HEK293T (cell line): ENCODE results near the gene GLDN.
"Not testable (repeated sequence)": the region's sequence is repeated elsewhere in the genome, so short reads cannot be mapped to it uniquely, and the experiment has no call there.

Source experiments
- CTCF ChIA-PET: fragments of 350-600 bp; formaldehyde crosslinking; extraction: SDS; loops from one replicate; lab custom pipeline; 2021; ENCODE audit warnings: antibody characterized with exemption, inconsistent platforms; lab: Yijun Ruan, JAX
- POLR2A ChIA-PET: fragments of 350-600 bp; formaldehyde crosslinking; extraction: SDS; loops from one replicate; lab custom pipeline; 2020; ENCODE audit warnings: antibody characterized with exemption, inconsistent platforms; lab: Yijun Ruan, JAX
- DNase-seq: peaks from one replicate; pipeline ENCODE4 v3.0.0; 2012; ENCODE audit warnings: mixed read lengths; ENCODE audit errors: extremely low spot score
- ARNT ChIP-seq: fragments of 450-650 bp; IDR thresholded peaks from 2 replicates; pipeline ENCODE4 v1.6.1; 2017; ENCODE audit warnings: mild to moderate bottlenecking
- BHLHE40 ChIP-seq: fragments of 450-650 bp; IDR thresholded peaks from 2 replicates; pipeline ENCODE4 v1.6.1; 2016; ENCODE audit warnings: mild to moderate bottlenecking, moderate library complexity, borderline replicate concordance
- CTBP1 ChIP-seq: fragments of 450-650 bp; IDR thresholded peaks from 2 replicates; pipeline ENCODE4 v1.6.1; 2016; ENCODE audit warnings: borderline replicate concordance
- ELF4 ChIP-seq: fragments of 450-650 bp; IDR thresholded peaks from 2 replicates; pipeline ENCODE4 v1.6.1; 2017; ENCODE audit warnings: antibody characterized with exemption
- FOXA1 ChIP-seq: fragments of 450-650 bp; IDR thresholded peaks from 2 replicates; pipeline ENCODE4 v1.6.1; 2016; ENCODE audit warnings: mild to moderate bottlenecking
- FOXK2 ChIP-seq: fragments of 450-650 bp; IDR thresholded peaks from 2 replicates; pipeline ENCODE4 v1.6.1; 2016; ENCODE audit warnings: mild to moderate bottlenecking
- FOXM1 ChIP-seq: fragments of 450-650 bp; IDR thresholded peaks from 2 replicates; pipeline ENCODE4 v1.6.1; 2017; ENCODE audit warnings: mild to moderate bottlenecking, borderline replicate concordance
- HDGF ChIP-seq: fragments of 450-650 bp; IDR thresholded peaks from 2 replicates; pipeline ENCODE4 v1.6.1; 2017; ENCODE audit warnings: antibody characterized with exemption, borderline replicate concordance
- L3MBTL2 ChIP-seq: fragments of 450-650 bp; conservative IDR thresholded peaks from 2 replicates; pipeline ENCODE4 v1.6.1; 2016; ENCODE audit warnings: mild to moderate bottlenecking
- LEF1 ChIP-seq: fragments of 450-650 bp; IDR thresholded peaks from 2 replicates; pipeline ENCODE4 v1.6.1; 2017; ENCODE audit warnings: mild to moderate bottlenecking, borderline replicate concordance
- NFRKB ChIP-seq: fragments of 450-650 bp; IDR thresholded peaks from 2 replicates; pipeline ENCODE4 v1.6.1; 2016; ENCODE audit warnings: mild to moderate bottlenecking, moderate library complexity
- PKNOX1 ChIP-seq: fragments of 450-650 bp; IDR thresholded peaks from 2 replicates; pipeline ENCODE4 v1.6.1; 2016
- SP1 ChIP-seq: fragments of 450-650 bp; IDR thresholded peaks from 2 replicates; pipeline ENCODE4 v1.6.1; 2017
- SUZ12 ChIP-seq: fragments of 450-650 bp; IDR thresholded peaks from 2 replicates; pipeline ENCODE4 v1.6.1; 2016; ENCODE audit warnings: mild to moderate bottlenecking
- TARDBP ChIP-seq: fragments of 450-650 bp; IDR thresholded peaks from 2 replicates; pipeline ENCODE4 v1.6.1; 2016
- ZNF384 ChIP-seq: fragments of 450-650 bp; IDR thresholded peaks from 2 replicates; pipeline ENCODE4 v1.6.1; 2016

GLDN gene

DNA sequence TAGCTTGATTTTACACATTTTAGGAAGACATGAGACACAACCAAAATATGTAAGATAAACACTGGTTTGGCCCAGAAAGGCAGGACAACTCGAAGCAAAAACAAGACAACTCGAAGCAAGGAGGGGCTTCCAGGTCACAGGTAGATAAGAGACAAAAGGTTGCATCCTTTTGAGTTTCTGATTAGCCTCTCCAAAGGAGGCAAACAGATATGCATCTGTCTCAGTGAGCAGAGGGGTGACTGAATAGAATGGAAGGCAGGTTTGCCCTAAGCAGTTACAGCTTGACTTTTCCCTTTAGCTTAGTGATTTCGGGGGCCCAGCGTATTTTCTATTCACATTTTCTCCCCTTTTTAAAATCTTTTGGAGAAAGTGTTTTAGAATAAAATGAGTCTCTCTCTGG lies 74.7 kb downstream of the GLDN start:
- TF ChIP-seq ARNT (no peak), FOXK2 (no peak), FOXA1 (no peak), FOXM1 (no peak), ELF4 (no peak), ZNF384 (no peak), LEF1 (no peak), PKNOX1 (no peak), SUZ12 (no peak), CTBP1 (no peak), BHLHE40 (no peak), L3MBTL2 (no peak), TARDBP (no peak), SP1 (no peak), NFRKB (no peak), HDGF (no peak)
- ChIA-PET POLR2A (no interaction called here), CTCF (interaction anchor here (1.2 kb wide), 1 partner anchor 12 kb away, joined by 3 read pairs; no protein-coding TSS in a partner anchor)
- DNase-seq, result no peak

DNA sequence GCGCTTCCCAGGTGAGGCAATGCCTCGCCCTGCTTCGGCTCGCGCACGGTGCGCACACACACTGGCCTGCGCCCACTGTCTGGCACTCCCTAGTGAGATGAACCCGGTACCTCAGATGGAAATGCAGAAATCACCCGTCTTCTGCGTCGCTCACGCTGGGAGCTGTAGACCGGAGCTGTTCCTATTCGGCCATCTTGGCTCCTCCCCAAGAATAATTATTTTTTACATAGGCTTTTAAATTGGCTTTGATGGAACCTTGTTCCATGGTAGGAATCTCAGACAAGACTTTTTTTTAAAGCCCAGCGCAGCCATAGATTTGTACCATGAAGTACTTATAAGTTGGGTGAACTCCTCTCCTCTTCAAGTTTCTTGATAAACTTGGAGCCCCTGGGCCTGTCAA lies 81.6 kb downstream of the GLDN start:
- CTCF ChIA-PET, POLR2A ChIA-PET, DNase-seq: not testable (repeated sequence)

DNA sequence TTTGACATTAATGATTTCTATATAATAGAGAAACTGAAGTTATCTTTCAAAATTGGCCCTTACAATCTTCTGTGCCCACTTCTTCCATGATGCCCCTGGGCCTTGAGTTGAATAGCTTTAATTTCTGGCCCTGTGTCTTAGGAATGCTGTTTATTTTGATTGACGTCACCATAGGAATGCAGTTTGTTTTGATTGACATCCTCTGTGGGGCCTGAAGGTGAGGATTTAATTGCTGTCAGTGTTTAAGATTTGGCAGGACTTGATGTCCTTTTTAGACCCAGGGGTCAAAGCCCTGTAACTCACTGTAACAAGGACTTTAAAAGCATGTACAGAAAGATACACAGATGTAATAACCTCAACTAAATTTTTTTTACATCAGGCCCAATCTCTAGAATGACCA lies 83.3 kb downstream of the GLDN start:
- CTCF ChIA-PET, result no interaction called here
- TF ChIP-seq PKNOX1, result peak; percentile 91
- TF ChIP-seq SUZ12, result no peak

DNA sequence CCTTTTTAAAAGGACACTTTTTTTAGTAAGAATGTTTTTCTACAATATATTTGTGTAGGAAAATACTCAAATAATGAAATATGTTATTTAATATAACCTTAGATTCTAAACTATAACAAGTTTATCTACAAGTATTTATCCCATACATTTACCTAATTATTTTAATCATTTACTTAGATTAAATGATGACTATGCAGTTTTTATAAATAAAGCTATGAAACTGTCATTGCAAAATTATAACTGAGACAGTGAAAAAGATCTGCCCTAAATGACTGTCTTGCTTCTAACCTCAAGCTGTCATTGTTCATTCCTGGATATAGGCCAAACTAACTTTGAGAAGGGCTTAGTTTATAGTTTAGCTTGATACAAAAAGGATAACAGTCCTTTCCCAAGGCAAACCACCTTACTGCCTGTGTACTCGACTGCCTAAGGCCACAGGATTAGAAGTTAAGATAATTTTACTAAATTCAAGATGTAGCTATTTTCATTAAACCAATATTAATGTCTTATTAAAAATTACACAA lies 84.1 kb downstream of the GLDN start:
- ChIA-PET POLR2A (no interaction called here), CTCF (no interaction called here)
- DNase-seq, result no peak
- TF ChIP-seq SUZ12, result no peak

More for the DNA sequence above, 83.3 kb downstream of the GLDN start:
- no peak for DNase-seq
- POLR2A ChIA-PET, result no interaction called here

- no peak for TF ChIP-seq FOXA1
- no peak for TF ChIP-seq TARDBP
- TF ChIP-seq BHLHE40, result no peak
- TF ChIP-seq L3MBTL2, result no peak
- TF ChIP-seq FOXM1, result no peak
- TF ChIP-seq SP1, result no peak
- no peak for TF ChIP-seq HDGF
- TF ChIP-seq ZNF384, result no peak
- no peak for TF ChIP-seq ARNT
- no peak for TF ChIP-seq PKNOX1
- TF ChIP-seq FOXK2, result no peak
- no peak for TF ChIP-seq CTBP1
- no peak for TF ChIP-seq ELF4
- TF ChIP-seq NFRKB, result no peak
- no peak for TF ChIP-seq SUZ12
- no peak for TF ChIP-seq LEF1
- no peak for DNase-seq
- CTCF ChIA-PET, result no interaction called here
- POLR2A ChIA-PET, result no interaction called here
Measured at GRCh38 chr15:51438526-51438925, 97.1 kb downstream of the GLDN start.

- ChIA-PET POLR2A (no interaction called here), CTCF (no interaction called here)
Measured at GRCh38 chr15:51443282-51443914, 101.9 kb downstream of the GLDN start.

GRCh38 chr15:51444112-51444511 lies 102.7 kb downstream of the GLDN start:
- no peak for DNase-seq
- ChIA-PET POLR2A (no interaction called here), CTCF (no interaction called here)
- TF ChIP-seq PKNOX1, result no peak
- TF ChIP-seq FOXA1, result no peak
- TF ChIP-seq ZNF384, result no peak
- TF ChIP-seq NFRKB, result no peak
- TF ChIP-seq SUZ12, result no peak
- no peak for TF ChIP-seq FOXM1

More at GRCh38 chr15:51443282-51443914, 101.9 kb downstream of the GLDN start:
- no peak for DNase-seq
- TF ChIP-seq FOXK2 (no peak), FOXA1 (no peak), SUZ12 (no peak), LEF1 (no peak), ELF4 (no peak), NFRKB (no peak)
